NCI-H128 (cell line): Measurements from ENCODE around the gene VSTM2B.
"Not testable (repeated sequence)": the region's sequence is repeated elsewhere in the genome, so short reads cannot be mapped to it uniquely, and the experiment has no call there.

Experiments
- DNase-seq: peaks from one replicate; lab custom pipeline; 2025; ENCODE audit not compliant: unreplicated experiment; lab: John Stamatoyannopoulos, UW

Gene VSTM2B

DNA sequence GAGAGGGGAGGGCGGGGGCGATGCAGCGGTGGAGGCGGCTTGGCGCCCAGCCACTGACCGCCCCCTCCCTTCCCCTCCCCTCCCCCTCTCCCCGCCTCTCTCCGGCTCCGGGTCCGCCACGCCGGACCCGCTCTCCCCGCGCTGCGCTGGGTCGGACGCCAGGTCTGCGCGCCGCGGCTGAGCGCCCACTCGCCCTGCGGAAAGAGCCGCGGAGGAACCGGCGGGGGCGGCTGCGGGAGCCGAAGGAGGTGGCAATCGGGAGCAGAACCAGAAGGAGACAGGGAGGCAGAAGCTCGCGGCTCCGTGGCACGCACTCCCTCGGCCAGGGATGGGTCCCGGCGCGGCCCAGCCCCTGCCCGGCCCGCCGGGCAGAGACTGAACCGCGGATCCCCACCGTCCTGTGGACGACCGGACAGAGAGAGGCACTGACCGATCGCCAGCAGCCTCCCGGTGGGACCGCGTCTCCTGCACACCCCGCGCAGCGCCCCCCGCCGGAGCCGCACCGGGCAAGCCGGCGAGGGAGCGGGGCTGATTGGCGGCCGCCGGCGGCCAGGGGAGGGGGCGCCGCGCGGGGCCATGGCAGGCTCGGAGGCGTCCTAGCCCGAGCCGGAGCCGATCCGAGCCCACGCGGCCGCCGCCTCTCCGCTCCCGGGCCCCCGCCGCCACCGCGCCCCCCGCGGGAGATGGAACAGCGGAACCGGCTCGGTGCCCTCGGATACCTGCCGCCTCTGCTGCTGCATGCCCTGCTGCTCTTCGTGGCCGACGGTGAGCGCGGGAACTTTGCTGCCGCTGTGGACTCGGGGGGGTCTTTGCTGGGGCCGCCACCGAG lies at the start of gene VSTM2B:
Gene VSTM2B (plus strand): TSS at position 94 of the 829 bp plus-strand sequence. CDS start 590 bp downstream, at position 684.
- DNase-seq = no peak

DNA sequence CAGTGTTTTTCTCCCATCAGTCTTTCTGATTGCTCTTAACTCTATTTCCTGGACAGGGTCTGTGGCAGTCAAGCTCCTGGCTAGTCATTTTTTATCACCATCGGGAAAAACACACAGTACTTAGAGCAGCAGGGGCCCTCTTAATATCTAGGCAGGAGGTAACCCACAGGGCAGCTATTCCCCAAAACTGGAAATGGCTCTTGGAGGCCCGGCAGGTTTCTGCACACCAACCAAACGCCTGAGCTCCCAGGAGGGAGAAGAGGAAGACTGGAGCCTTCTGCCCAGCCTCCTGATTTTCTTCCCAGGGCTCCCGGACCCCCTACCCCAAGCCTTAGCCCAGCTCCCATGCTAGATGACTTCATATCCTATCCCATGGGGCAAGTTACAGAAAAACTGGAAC lies 49.3 kb upstream of the VSTM2B start:
- DNase-seq = no peak

DNA sequence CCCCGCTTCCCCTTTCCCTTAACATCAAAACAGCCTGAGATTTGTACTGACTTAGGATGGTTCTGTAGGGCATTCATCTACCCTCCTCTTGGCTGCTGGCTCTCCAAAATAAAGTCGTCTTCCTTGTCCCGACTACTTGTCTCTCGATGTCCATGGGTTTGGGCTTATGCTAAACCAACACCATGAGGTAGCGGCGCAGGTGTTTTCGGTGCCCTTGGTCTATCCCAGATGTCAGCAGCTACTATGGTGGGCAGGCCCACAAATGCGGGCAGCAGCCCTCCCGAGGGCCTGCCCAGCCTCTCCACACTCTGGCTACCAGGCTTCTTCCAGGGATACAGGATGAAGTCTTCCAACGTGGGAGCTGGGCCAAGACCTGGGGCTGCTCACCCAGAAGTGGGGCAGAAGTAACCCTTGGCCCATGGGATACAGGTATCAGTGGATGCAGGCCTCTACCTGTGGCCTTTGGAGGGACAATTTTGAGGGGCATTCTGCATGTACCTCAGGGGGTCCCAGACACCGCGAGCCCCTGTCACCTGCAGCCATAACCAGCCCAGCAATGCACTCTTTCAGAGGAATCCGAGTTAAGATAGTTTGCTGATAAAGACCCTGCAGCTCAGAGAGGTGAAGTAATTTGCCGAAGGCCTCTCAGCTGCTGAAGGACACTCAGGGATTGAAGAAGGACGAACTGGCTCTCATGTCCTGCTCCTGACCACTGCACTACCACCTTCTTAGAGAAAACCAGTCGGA lies 47.8 kb upstream of the VSTM2B start:
- no peak for DNase-seq

DNA sequence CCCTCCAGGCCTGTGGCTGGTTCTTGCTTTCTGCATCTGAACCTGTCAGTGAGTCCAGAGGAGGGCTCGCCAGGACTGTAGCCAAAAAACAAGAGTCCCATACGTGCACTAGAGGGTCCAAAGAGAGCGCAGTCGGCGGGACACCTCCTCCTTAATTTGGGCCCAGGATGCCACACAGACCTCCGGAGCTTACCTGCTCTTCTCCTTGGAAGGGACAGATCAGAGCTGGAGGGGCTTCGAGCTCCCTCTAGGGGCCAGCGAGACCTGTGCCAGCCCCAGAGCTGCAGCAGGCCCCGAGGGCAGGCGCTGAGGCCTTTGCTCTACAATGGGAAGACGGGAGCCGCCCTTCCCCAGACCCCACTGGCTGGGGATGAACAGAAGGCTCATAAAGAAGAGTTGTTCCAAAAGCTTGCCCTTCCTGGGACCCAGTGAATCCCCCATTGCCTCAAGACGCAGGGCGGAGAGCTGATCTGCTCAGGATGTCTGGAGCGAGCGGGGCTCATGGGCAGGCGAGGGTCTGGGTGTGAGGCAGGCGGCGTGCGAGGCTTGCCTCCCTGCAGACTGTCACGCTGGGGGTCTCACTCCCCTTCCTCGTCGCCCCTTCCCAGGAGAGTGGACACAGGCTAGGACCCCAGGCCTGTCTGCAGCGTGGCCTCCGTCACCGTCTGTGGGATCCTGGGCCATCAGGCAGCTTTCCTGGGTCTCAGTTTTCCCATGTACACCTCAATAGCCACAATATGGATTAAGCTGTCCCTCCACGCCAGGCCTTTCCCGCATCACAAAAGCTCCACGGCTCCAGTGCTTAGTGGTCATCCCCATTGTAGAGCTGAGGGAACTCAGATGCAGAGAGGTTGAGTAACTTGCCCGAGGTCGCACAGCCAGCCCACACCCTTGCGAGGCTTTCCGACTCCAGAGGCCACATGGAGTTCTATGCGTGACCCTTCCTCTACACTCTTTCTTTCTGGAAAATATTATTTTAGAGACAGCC lies 46.9 kb upstream of the VSTM2B start:
- DNase-seq = no peak

DNA sequence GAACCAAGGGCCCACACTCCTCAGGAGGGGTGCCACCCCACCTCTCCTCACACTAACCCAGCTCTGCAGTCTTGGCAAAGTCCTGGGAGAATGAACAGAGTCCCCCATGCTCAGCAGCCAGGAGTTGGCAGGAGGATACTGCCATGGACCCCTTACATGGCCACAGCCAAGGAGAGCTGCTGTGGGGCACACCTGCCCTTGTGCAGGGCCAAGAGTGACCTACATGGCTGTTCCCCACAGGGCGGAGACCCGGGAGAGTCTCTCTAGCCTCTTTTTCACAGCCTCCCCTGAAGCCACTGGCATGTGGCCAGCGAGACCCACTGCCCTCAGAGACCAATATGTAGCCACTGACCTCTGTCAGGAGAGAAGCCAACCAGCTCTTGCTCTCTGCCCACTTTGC lies 45.9 kb upstream of the VSTM2B start:
- no peak for DNase-seq

DNA sequence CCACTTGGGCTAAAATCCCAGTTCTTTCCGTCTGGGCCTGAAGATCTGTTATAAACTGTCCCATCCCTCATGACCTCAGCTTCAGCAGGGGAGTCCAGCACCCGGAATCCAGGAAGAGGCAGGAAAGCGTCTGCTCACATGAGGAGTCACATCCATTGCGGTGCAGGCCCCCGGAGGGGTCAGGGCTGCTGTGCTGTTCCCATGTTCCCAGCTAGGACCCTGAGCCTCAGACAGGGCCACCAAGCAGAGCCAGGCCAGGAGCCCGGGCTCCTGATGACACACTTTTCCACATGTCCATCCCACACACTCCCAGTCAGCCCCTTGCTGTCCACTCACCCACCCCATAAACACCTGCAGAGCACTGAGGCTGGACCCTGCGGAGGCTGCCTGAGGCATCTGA lies 45.3 kb upstream of the VSTM2B start:
- DNase-seq = no peak

DNA sequence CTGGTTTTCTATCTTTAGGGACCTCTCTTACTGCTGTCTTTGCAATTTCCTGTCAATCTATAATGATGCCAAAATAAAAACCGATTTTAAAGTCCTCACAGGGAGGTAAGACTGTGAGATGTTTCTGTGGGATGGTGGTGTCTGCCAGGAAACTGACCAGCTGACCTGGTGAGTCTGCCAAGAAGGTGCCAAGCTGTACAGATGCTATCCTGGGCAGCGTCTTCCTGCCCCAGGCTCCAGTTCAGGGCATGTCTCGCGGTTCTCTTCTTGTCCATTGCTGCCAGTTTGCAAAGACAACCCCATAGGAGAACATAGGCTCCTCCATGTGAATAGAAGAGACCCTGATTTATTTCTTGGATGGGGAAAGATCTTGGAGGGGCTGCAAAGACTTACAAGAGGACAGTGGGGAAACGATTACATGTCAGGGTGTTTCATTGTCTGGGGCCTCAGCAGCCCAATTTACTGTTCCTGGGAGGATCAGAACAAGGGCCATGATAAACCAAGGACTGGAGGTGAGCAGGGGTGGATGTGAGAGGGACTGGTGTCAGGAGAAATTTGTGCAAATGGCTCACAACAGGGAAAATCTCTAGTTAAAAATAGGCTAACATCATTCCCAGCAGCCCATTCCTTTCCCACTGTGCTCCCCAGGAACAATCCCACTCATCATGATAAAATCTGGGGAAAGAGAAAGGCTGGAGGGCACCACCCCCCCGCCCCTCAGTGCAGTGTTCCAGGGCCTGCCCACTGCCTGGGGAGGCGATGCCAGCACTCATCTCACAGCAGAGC lies 42.7 kb upstream of the VSTM2B start:
- no peak for DNase-seq

DNA sequence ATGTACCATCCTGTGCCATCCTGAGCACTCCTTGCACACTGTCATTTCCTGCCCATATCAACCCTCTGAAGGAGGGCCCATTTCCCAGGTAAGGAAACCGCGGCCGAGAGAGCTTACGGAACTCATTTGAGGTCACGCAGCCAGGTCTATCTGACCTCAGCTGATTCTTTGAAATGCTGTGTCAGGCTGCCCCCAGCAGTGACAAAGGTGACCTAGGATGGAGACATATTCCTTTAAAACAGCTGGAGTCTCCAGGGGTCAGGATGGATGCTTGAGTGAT lies 42.2 kb upstream of the VSTM2B start:
- no peak for DNase-seq

DNA sequence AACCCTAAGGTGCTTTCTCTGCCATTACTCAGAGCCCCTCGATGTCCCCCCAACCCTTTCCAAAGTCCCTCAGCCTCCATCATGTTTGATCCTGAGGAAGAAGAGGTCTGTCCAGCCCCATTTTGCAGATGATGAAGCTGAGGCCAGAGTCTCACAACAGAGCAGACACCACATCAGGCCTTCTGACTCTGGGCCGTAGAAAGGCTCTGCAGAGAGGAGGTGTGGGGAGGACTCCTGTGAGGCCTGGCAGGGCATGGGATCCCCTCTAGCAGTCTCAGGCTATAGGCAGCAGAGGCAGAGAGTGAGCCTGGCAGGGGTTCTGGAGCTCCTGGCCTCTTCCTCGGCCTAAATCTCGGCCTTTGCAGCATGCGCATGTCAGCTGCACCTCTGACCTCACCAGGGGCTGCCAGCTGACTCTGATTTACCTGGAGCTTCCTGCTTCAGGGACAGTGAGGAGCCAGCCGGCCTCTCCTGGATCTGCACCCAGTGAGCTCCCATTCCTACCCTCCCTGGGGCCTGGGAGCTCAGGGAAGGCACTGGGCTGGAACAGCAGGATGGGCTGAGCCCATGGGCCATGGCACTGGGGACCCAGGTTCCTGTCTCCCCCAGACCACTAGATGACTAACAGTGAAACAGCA lies 41.7 kb upstream of the VSTM2B start:
- no peak for DNase-seq

DNA sequence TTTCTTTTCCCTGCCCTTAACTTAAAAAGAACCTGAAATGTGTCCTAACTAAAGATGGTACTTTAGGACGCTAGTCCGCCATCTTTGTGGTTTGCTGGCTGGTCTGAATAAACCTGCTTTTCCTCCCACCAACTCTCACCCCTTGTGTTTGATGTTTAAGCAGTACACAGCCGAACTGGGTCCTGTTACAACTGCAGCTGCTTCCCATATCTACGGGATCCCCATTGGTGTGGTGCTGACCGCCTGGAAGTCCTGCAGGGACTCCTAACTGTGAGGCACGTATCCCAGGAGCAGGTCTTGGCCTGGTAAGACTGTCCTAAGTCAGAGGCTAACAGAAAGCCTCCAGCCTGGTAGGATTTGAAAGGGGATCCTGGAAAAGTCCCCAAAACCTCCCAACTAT lies 40.9 kb upstream of the VSTM2B start:
- no peak for DNase-seq

DNA sequence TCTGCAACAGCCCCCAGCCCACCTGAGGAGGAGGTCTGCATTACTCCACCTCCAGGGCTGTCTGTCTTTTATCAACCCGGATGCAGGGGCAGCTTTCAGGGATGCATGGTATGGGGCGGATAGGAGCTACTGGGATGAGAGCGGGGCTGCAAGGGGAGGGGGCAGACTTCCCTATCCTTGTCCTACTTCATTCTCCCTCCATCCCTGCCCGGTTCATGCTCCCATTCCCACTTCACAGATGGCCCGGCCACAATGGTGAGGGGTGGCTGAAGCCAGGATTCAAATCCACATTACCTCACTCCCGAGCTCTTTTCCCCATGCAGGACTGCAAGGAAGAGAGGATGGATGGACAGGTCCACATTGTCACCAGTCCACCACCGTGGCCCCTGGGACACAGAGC lies 40.5 kb upstream of the VSTM2B start:
- no peak for DNase-seq

DNA sequence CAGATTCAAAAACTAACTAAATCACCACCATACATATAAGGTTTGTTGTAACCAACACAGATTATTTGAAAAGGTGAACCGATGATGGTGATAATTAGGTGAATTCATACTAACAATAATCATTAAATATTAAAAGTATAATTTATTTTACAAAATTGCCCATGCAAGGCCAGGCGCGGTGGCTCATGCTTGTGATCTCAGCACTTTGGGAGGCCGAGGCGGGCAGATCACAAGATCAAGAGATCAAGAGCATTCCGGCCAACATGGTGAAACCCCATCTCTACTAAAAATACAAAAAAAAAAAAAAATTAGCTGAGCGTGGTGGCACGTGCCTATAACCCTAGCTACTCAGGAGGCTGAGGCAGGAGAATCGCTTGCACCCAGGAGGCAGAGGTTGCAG lies 38.8 kb upstream of the VSTM2B start:
- not testable (repeated sequence) for DNase-seq

DNA sequence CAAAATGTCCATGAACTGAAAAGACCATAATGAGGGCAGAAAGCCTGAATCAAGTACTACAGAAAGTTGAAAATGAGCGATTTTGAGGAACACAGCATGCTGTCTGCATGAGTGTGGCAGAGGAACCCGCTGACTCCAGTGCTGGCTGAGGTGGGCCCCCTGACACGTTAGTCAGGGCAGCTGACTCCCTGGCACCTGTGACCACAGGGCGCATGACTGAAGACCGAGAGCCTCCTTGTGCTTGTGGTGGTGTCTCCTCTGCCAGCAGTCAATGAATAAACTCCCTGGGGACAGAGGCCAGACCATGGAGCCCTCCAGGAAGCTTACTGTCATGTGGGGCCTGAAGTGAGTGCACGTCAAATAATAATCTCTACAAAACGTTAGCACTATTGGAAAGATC lies 38.4 kb upstream of the VSTM2B start:
- no peak for DNase-seq

DNA sequence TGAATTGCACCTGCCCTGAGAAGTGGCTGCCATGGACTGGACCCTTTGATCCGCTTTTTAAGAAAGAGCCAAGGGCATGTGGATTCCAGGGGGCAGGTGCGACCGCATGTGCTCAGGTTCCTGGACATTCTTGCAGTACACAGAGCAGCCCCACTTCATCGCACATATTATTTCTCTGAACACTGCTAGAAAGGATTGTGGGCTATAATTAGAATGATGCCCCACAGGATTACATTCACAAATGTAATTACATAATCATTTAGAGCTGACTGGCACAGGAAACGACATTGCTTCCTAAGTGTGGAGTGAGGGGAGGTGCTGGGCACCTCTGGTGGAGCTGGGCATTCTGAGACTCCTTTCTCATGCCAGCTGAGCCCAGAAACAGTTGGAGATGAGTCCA lies 37.5 kb upstream of the VSTM2B start:
- no peak for DNase-seq

DNA sequence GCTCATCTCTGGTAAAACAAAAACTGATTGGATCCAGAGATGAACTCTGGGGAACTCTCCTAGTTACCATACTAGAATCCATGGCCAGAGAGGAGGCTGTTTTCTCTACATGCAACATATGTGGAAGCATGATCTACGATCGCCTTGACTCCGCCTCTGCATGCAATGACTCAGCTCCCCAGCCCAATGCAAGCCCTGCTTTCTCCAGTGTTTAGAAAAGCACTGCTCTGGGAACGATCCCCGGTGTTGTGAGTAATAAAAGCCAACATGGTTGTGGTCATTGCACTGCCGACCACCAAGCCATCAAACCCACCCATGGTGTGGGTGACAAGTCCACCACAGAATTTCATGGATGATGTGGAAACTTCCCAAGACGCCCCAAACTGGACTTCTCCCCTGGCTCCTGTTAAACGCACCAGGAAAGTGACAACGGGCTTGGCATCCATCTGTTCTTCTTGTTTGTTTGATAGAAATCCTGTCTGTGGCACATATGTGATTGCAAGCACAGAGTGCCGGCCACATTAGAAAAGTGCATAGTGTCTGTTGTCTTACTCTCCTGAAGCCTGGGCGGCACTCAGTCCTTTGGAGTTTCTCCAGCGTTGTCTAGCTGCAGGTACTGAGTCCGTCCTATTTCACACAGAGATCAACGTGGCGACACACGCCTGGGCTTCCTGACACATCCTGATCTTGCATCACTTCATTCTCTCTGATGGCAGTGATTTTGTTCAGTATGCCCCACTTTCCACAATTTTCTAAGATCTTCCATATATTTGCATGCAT lies 36.4 kb upstream of the VSTM2B start:
- no peak for DNase-seq

DNA sequence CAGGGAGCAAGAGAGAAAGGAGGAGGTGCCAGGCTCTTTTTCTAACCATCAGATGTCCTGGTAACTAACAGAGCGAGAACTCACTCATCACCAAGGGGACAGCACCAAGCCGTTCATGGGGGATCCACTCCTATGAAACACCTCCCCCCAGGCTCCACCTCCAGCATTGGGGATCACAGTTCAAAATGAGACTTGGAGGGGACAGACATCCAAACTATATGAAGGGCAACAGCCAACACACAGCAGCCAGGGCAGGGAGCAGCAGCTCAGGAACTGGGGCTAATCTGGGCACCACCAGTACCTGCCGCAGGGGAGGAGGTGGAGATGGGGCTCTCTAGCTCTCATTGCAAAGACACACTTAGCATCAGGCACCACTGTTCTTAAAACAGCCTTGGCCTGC lies 34.3 kb upstream of the VSTM2B start:
- no peak for DNase-seq

DNA sequence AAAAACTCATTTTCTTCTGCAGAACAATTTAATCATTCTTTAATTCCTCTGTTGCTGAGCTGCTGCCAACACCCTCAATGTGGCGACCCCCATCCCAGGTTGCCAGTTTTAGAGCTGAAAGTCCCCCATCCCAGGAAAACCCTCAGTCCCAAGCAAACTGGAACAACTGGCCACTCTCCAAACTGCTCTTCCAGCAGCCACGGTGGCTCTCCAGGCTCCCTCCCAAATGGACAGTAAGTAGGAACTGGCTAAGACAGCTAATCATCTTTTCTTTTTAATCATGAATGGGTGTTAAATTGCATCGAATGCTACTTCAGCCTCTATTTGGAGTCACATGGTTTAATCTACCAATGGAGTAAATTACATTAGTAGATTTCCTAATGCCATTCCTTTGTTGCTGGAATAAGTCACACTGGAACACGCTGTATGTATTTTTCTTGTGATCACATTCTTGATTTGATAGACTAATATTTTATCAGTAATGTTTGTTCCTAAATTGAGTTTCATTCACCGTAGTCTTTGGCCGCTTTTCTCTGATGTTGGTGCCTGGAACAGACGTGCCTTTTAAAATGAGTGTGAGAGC lies 33.7 kb upstream of the VSTM2B start:
- DNase-seq = no peak

DNA sequence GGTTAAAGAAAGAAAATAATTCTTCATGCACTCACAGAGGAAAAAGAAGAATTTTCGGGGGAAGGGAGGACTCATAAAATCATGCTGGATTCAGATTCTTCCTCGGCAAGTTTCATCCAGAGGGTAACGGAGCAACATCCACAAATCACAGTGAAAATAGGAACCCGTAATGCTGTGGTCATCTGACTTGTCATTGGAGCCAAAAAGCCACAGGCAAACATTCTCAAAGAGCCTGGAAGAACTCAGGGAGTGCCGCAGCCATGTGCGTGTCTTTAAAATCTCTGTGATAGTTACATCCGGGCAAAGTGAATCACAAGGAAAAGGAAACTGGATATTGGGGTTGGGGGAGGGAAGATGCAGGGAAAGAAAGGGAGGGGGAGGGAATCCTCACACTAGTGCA lies 33.0 kb upstream of the VSTM2B start:
- no peak for DNase-seq

DNA sequence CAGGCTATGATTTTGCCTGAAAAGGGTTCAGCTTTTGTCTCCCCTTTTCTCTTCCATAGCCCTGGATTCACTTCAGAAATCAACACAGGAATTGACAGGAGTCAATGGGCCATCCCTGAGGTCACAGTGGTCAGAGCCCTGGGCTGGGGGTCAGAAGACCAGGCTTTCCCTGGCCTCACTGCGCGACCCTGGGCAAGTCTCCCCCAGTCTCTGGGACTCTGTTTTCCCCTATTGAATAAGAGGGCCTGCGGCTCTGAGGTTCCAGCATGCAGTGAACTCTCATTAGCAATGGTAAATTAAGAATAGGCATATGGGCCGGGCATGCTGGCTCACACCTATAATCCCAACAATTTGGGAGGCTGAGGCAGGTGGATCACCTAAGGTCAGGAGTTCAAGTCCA lies 30.7 kb upstream of the VSTM2B start:
- no peak for DNase-seq
